GM12891 (cell line): ENCODE measurements around the gene CNNM2.
A peak's percentile ranks its signal among the peaks of the same experiment; 100 is the strongest.

Experiments used
- DNase-seq: peaks from one replicate; pipeline ENCODE4 v3.0.0; 2011; ENCODE audit warnings: low spot score; ENCODE audit not compliant: insufficient read length
- FAIRE-seq: peaks from 2 replicates; lab custom pipeline; 2011; peaks lifted over from hg19 to GRCh38; lab: Jason Lieb, UNC
- PAX5 ChIP-seq: IDR thresholded peaks from 2 replicates; pipeline ENCODE4 v1.6.1; 2011; ENCODE audit warnings: low read length, moderate library complexity, mild to moderate bottlenecking; ENCODE audit not compliant: insufficient read depth, severe bottlenecking
- POLR2A ChIP-seq: IDR thresholded peaks from 2 replicates; pipeline ENCODE4 v1.6.1; 2011; ENCODE audit warnings: low read depth, low read length, control low read depth
- POLR2AphosphoS5 ChIP-seq: IDR thresholded peaks from 2 replicates; pipeline ENCODE4 v1.6.1; 2011; ENCODE audit warnings: low read depth, low read length, control low read depth
- POU2F2 ChIP-seq: IDR thresholded peaks from 2 replicates; pipeline ENCODE4 v1.6.1; 2011; ENCODE audit warnings: low read depth, mild to moderate bottlenecking, control low read depth, low read length, moderate library complexity
- SPI1 ChIP-seq: IDR thresholded peaks from 2 replicates; pipeline ENCODE4 v1.6.1; 2011; ENCODE audit warnings: low read depth, low read length, control low read depth
- TAF1 ChIP-seq: IDR thresholded peaks from 2 replicates; pipeline ENCODE4 v1.6.1; 2011; ENCODE audit warnings: low read depth, low read length, control low read depth

Gene CNNM2

DNA sequence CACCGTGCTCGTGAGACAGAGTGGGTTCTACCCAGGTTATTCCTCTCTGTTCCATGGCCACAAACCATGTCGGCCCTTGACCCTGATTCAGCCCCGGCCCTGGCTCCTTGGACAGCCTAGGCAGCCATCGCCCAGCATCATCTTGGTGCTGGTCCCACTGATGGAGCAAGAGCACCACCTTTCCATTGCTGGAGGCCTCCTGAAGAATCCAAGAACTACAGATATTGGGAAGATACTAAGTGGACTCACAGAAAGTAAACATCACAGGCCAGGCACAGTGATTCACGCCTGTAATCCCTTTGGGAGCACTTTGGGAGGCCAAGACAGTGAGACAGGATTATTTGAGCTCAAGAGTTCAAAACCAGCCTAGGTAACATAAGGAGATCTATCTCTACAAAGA is 149.9 kb downstream of the CNNM2 start:
- TF ChIP-seq POLR2AphosphoS5, result no peak
- no peak for TF ChIP-seq POLR2A
- no peak for TF ChIP-seq PAX5
- no peak for TF ChIP-seq TAF1
- no peak for TF ChIP-seq POU2F2
- TF ChIP-seq SPI1, result no peak
- DNase-seq (no peak), FAIRE-seq (no peak)

DNA sequence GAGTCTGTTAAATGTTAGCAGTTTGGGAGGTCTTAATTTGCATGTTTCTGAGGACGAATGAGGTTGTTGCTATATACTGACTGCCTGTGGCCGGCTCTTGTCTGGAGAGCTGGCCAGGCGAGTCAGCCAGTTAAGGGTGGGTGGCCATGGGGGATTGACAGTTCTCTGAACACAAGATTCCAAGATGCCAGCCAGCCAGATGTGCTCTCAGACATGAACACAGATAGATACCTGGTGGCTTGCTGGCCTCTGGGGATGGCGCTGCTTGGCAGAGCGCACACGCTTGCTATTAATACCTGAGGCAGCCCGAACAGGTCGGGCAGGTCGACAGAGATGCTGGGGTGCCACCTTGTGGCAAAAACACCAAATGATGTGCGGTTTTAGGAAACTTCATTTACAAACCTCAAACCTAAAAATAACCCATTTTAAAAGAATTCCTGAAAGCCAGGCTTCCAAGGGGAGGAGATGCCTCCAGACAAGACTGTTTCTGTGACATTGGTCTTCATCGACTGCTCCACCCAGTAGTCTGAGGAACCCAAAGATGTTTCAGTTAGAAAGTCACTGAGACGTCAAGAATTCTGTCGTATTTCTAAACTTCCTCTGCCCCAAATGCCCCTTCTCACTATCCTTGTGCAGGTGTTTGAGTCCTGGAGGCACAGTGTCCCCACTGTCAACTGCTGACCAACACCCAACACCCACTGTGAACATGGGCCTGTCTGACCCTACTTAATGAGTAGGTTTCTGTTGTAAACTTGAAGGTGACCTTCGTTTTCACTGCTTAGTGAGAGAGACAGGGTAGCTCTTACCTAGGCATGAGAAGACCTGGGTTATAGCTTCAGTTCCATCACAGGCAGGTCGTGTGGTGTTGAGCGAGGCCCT is 151.6 kb downstream of the CNNM2 start:
- no peak for TF ChIP-seq POLR2A

DNA sequence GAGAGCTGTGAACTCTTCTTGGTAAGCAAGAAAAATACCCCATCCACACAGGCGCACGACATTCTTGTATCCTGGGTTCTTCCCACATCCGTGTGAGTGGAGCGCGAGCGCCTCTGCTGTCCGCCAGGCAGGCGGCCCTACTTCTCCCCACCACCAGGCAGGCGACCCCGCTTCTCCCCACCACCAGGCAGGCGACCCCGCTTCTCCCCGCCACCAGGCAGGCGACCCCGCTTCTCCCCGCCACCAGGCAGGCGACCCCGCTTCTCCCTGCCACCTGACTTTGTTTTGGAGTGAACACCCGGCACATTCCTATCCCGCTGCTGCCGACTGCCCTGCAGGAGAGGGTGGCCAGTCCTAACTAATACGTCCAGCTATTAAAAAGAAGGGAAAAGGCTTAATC is 154.2 kb downstream of the CNNM2 start:
- FAIRE-seq (no peak), DNase-seq (no peak)
- TF ChIP-seq POU2F2, result no peak
- TF ChIP-seq SPI1, result no peak
- no peak for TF ChIP-seq POLR2A
- no peak for TF ChIP-seq TAF1
- no peak for TF ChIP-seq POLR2AphosphoS5
- no peak for TF ChIP-seq PAX5

More for the DNA sequence above, 151.6 kb downstream of the CNNM2 start:
- FAIRE-seq (peak; percentile 96), DNase-seq (no peak)

DNA sequence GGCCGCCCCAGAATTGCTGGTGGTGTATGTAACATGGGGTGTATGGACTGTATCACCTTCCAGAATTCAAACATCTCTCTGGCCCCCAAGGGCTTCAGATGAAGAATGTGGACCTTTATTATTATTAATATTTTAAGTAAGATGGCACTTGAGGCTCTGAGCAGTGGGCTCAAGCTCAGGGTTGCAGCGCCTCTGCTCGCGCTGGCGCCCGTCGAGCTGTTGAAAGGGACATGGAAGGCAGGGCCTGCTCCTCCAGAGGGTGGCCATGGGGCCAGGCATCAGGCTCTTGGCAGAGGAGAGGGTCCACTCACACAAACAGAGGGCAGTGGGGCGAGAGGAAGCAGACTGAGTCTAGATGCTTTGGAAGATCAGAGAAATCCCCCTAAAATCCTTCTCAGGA is 154.8 kb downstream of the CNNM2 start:
- DNase-seq (no peak), FAIRE-seq (no peak)
- TF ChIP-seq TAF1 (no peak), POLR2AphosphoS5 (no peak), POU2F2 (no peak), SPI1 (no peak), PAX5 (no peak), POLR2A (no peak)

DNA sequence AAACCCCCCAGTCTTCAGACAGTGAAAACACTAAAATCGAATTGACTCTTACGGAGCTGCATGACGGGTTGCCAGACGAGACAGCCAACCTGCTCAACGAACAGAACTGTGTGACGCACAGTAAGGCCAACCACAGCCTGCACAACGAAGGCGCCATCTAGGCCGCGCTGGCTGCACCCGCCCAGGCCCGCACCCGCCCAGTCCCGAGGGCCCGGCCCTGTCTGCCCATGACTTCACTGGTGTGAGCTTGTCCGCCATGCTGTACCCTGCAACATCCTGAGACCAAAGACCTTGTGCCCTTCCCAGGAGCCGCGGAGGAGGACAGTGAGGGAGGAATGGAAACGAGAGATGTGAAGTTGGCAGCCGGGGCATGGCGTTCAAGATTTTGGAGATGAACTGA is 158.9 kb downstream of the CNNM2 start:
- FAIRE-seq (no peak), DNase-seq (no peak)
- TF ChIP-seq POLR2AphosphoS5 (no peak), TAF1 (no peak), PAX5 (no peak), POU2F2 (no peak), POLR2A (no peak), SPI1 (no peak)

DNA sequence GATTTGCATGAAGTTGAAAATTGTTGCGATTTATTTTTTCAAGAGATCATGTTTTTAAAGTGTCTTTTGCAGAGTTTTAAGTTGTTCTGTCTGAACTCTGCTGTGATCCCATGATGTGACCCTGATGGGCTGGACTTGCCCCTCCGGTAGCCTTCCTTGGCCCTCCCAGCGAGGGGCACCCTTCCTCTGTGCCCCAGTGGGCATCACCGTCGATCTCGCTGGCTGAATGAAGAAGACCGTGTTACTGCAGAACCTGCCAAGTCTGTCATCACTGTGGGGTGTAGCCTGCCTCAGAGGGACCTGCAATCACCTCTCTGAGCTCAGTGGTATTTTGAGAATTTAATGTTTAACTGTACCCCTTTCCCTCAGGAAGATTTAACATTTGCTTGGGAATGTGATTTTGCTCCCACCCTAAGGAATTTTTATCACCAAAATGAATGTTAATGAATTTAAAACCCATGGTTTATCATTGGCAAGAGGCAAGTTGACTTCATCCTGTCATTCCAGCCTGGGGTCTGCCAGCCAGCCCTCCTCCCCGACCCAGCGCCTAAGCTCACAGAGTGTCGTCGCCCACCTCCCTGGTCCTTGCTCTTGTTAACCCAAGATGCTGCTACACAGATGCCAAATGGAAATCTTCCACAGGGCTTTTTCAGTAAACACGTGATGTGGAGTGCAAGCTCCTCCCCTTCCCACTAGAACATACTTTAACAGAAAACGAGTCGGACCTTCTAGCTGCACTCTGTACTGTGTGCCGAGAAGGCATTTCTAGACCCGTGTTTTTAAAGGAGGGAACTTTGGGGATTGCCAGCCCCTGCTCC is 159.6 kb downstream of the CNNM2 start:
- no peak for DNase-seq
- TF ChIP-seq POLR2AphosphoS5 (no peak), POLR2A (no peak), POU2F2 (no peak), TAF1 (no peak), SPI1 (no peak), PAX5 (no peak)
- FAIRE-seq, result no peak

DNA sequence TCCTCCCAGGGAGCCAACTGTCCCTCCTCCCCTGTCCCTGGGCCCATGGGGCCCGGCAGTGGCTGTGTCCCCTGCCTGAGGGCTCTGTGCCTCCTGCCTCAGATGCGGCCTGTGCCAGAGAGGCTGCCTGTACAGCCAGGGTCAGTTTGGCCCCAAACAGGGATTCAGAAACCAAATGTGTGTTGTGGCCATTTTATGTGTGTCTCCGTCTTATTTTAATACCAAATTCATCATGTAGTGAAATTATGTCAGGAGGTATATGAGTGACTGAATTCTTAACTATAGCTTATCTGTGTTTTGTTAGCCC is 160.2 kb downstream of the CNNM2 start:
- FAIRE-seq, result no peak
- no peak for DNase-seq
- no peak for TF ChIP-seq SPI1
- no peak for TF ChIP-seq PAX5
- no peak for TF ChIP-seq POLR2A
- TF ChIP-seq POLR2AphosphoS5, result no peak
- no peak for TF ChIP-seq POU2F2

DNA sequence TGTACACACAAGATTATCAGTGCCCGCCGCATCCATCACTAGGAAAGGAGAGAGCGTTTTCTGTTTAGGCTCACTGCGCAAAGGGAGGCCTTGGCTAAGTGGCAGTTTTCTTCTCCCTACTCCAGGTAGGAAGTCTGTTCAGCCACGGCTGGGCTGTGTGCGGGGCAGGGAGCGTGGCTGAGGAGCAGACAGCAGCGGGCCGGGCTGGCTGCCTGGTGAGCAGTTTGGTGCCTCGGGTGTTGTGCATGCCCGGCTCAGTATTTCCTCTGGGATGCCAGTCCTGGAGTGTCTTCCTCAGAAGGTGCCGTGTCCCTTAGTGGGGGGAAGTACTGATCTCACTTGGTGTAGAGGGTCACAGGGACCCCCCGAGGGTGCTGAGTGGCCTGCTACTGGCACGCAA is 160.6 kb downstream of the CNNM2 start:
- no peak for FAIRE-seq
- TF ChIP-seq POU2F2, result no peak
- TF ChIP-seq POLR2AphosphoS5, result no peak
- TF ChIP-seq SPI1, result no peak
- no peak for TF ChIP-seq POLR2A
- no peak for TF ChIP-seq PAX5
- no peak for DNase-seq

DNA sequence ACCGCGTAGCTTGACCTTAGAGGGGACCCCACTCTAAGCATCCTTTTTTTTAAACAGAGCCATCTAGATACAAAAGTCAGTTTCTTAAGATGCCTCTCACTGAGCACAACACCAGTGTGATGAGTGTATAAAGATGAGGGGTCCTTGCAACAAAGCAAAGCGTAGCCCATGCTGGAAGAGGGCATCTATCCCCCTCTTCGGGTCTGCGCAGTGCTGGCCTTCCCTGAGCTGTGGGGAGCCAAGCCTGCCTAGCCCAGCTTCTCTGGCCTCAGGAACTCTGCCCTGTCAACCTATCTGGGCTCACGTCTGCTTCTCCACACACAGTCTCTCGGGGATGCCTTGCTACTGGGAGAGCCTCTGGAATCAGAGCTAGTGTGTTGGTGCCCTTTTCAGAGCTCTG is 161.0 kb downstream of the CNNM2 start:
- DNase-seq, result no peak
- FAIRE-seq, result no peak
- TF ChIP-seq TAF1, result no peak
- no peak for TF ChIP-seq POLR2AphosphoS5
- no peak for TF ChIP-seq SPI1
- TF ChIP-seq POLR2A, result no peak
- no peak for TF ChIP-seq PAX5
- no peak for TF ChIP-seq POU2F2

DNA sequence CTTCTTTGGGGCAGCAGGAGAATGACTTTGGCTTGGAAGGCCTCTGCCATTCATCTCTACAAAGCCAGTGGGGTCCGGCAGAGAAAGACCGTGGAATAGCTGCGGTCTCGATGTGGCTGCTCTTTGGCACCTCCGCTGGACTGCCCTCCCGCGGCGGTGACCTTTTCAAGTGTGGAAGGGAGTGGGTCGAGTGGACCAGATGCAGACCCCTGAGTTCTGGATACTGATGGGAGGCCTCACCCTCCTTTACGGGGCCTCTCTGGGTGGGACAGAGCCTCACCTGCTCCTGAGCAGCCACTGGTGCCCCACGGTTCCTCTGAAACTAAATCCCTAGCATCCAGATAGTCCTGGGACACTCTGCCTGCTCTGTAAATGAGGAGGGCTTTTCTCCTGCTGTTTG is 161.9 kb downstream of the CNNM2 start:
- DNase-seq (no peak), FAIRE-seq (no peak)
- TF ChIP-seq TAF1 (no peak), POU2F2 (no peak), SPI1 (no peak), POLR2A (no peak), POLR2AphosphoS5 (no peak), PAX5 (no peak)
